K562 (cell line): Measurements from ENCODE around the gene NEDD8. TPM values are rescaled to one million over a fixed set of nuclear protein-coding genes. Genes with fewer than 3 reads are reported as not detected.

Source experiments
- HIVEP1 ChIP-seq: fragments of 250-450 bp; sonication (Bioruptor Pico); IDR thresholded peaks from 2 replicates; pipeline ENCODE4 v1.4.0; 2020; ENCODE audit warnings: mild to moderate bottlenecking
- SAP30 ChIP-seq: fragments of 200-600 bp; sonication (generic); IDR thresholded peaks from 2 replicates; pipeline ENCODE4 v1.6.1; 2012; ENCODE audit warnings: borderline replicate concordance, low read depth, mild to moderate bottlenecking, moderate library complexity, low read length, control low read depth, inconsistent platforms; ENCODE audit not compliant: insufficient read depth, poor library complexity, severe bottlenecking
- ZNF668 ChIP-seq: fragments of 250-450 bp; sonication (Bioruptor Pico); IDR thresholded peaks from 2 replicates; pipeline ENCODE4 v1.8.0; 2022; ENCODE audit warnings: mild to moderate bottlenecking, inconsistent platforms
- ZNF76 ChIP-seq: fragments of 250-450 bp; sonication (Bioruptor Pico); IDR thresholded peaks from 2 replicates; pipeline ENCODE4 v1.4.0; 2020; ENCODE audit warnings: mild to moderate bottlenecking, moderate library complexity, borderline replicate concordance
- polyA plus RNA-seq, 8 experiments: library from polyadenylated mRNA; depleted of rRNA in 4 of 8; stranded (reverse) in 5 of 8; unstranded in 3 of 8; fragments of >200 nt; fragmentation: Nextera tagmentation in 2 of 8; fragmentation: Illumina TruSeq in 1 of 8; extraction: Ambion mirVana in 2 of 8; extraction: Trizol in 1 of 8; gene quantifications; 2 replicates each; pipeline versions ENCODE4 v1.2.1 to v1.2.3, GENCODE V29; 2011 to 2014; ENCODE audit warnings: inconsistent platforms in 1 of 8, missing spikeins in 1 of 8
- total RNA-seq, 7 experiments: library from RNA; depleted of rRNA in 6 of 7; stranded (reverse); fragments of >200 nt in 6 of 7; fragmentation: Illumina TruSeq in 2 of 7; extraction: Trizol in 2 of 7; gene quantifications; 2 replicates each; pipeline versions ENCODE4 v1.2.1 to v1.2.3, GENCODE V29; 2011 to 2021; ENCODE audit warnings: low replicate concordance in 1 of 7
- TF ChIP-seq, protein P1 (sequence below): fragments of 250-450 bp; sonication (Bioruptor Pico); IDR thresholded peaks from 2 replicates; pipeline ENCODE4 v1.6.1; 2021; ENCODE audit warnings: mild to moderate bottlenecking
- TF ChIP-seq, protein P2 (sequence below): fragments of 200-800 bp; sonication (Bioruptor generic); IDR thresholded peaks from 2 replicates; pipeline ENCODE4 v1.6.1; 2017; ENCODE audit warnings: missing genetic modification characterization, missing compliant biosample characterization
- TF ChIP-seq, protein P3 (sequence below), 2 experiments: fragments of 450-650 bp; IDR thresholded peaks; 2 replicates each; pipeline ENCODE4 v1.6.1; 2016
- TF ChIP-seq, protein P4 (sequence below): sonication (generic); formaldehyde crosslinking; IDR thresholded peaks from 2 replicates; pipeline ENCODE4 v1.8.1; 2023; ENCODE audit warnings: mild to moderate bottlenecking, missing genetic modification reagents
- TF ChIP-seq, protein P5 (sequence below): sonication (generic); formaldehyde crosslinking; IDR thresholded peaks from 2 replicates; pipeline ENCODE4 v1.8.0; 2022; ENCODE audit warnings: missing genetic modification reagents, mild to moderate bottlenecking, moderate library complexity, borderline replicate concordance
- TF ChIP-seq, protein P6 (sequence below), 2 experiments: fragments of 450-650 bp; formaldehyde crosslinking in 1 of 2; IDR thresholded peaks; 2 replicates each; pipeline versions ENCODE4 v1.4.0 to v1.6.1; 2014 to 2020; ENCODE audit warnings: mild to moderate bottlenecking in 2 of 2, borderline replicate concordance in 1 of 2, low read depth in 1 of 2

Gene NEDD8
- total and polyA plus RNA-seq, 9 of the 15 experiments (the other 6 are each of a cell fraction or from before 2014, with no cell fraction given), result 142 to 691 (median 260) TPM

DNA sequence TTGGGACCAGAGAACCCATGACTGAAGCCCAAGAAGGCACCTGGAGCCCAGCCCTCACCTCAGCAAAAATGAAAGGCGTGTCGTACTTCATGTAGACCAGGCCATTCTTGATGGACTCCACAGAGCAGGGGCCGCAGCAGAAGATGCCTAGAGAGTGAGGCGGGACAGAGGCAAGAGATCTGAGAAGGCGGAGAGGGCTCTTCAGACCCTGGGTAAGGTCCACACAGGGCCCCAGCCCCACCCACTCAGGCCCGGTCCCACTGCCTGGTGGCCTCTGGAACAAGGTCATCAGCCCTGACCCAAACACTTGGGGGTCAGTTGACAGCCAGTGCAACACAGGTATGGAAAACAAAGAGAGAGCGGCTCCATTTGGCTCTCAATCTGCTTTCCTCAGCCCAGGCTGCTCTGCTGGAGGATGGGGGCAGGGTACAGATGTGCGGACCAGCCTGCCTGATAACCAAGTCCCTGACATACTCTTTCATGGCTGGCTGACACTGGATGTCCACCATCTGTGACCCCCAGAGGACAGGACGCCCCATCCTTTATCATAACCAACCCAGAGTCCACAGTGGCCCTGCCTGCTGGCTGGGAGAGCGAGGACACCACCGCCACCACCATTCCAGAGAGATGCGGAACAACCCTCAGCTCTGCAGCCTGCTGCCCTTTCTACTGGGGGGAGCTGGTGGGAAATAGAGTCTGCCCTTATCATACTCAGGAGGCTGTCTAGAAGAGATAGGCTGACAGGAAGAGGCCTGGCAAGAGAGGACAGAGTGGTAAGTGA is 24.0 kb upstream of the NEDD8 start (continued):
- TF ChIP-seq, protein P1, sequence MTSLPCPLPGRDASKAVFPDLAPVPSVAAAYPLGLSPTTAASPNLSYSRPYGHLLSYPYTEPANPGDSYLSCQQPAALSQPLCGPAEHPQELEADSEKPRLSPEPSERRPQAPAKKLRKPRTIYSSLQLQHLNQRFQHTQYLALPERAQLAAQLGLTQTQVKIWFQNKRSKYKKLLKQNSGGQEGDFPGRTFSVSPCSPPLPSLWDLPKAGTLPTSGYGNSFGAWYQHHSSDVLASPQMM (CRISPR knock-in tag), result no peak
- TF ChIP-seq, protein P2, sequence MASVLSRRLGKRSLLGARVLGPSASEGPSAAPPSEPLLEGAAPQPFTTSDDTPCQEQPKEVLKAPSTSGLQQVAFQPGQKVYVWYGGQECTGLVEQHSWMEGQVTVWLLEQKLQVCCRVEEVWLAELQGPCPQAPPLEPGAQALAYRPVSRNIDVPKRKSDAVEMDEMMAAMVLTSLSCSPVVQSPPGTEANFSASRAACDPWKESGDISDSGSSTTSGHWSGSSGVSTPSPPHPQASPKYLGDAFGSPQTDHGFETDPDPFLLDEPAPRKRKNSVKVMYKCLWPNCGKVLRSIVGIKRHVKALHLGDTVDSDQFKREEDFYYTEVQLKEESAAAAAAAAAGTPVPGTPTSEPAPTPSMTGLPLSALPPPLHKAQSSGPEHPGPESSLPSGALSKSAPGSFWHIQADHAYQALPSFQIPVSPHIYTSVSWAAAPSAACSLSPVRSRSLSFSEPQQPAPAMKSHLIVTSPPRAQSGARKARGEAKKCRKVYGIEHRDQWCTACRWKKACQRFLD (CRISPR knock-in tag), result peak; percentile 26; the same call in 1 of the 2 replicates
- no peak for TF ChIP-seq ZNF76 (CRISPR knock-in tag)
- TF ChIP-seq, protein P3, sequence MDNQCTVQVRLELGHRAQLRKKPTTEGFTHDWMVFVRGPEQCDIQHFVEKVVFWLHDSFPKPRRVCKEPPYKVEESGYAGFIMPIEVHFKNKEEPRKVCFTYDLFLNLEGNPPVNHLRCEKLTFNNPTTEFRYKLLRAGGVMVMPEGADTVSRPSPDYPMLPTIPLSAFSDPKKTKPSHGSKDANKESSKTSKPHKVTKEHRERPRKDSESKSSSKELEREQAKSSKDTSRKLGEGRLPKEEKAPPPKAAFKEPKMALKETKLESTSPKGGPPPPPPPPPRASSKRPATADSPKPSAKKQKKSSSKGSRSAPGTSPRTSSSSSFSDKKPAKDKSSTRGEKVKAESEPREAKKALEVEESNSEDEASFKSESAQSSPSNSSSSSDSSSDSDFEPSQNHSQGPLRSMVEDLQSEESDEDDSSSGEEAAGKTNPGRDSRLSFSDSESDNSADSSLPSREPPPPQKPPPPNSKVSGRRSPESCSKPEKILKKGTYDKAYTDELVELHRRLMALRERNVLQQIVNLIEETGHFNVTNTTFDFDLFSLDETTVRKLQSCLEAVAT (IDR thresholded peaks at IDR 0.05), result no peak
- TF ChIP-seq ZNF668 (CRISPR knock-in tag), result no peak
- no peak for TF ChIP-seq SAP30
- no peak for TF ChIP-seq HIVEP1 (CRISPR knock-in tag)
- TF ChIP-seq, protein P4, sequence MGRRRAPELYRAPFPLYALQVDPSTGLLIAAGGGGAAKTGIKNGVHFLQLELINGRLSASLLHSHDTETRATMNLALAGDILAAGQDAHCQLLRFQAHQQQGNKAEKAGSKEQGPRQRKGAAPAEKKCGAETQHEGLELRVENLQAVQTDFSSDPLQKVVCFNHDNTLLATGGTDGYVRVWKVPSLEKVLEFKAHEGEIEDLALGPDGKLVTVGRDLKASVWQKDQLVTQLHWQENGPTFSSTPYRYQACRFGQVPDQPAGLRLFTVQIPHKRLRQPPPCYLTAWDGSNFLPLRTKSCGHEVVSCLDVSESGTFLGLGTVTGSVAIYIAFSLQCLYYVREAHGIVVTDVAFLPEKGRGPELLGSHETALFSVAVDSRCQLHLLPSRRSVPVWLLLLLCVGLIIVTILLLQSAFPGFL, result no peak
- TF ChIP-seq, protein P5, sequence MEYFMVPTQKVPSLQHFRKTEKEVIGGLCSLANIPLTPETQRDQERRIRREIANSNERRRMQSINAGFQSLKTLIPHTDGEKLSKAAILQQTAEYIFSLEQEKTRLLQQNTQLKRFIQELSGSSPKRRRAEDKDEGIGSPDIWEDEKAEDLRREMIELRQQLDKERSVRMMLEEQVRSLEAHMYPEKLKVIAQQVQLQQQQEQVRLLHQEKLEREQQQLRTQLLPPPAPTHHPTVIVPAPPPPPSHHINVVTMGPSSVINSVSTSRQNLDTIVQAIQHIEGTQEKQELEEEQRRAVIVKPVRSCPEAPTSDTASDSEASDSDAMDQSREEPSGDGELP, result peak; percentile 79
- TF ChIP-seq, protein P6, sequence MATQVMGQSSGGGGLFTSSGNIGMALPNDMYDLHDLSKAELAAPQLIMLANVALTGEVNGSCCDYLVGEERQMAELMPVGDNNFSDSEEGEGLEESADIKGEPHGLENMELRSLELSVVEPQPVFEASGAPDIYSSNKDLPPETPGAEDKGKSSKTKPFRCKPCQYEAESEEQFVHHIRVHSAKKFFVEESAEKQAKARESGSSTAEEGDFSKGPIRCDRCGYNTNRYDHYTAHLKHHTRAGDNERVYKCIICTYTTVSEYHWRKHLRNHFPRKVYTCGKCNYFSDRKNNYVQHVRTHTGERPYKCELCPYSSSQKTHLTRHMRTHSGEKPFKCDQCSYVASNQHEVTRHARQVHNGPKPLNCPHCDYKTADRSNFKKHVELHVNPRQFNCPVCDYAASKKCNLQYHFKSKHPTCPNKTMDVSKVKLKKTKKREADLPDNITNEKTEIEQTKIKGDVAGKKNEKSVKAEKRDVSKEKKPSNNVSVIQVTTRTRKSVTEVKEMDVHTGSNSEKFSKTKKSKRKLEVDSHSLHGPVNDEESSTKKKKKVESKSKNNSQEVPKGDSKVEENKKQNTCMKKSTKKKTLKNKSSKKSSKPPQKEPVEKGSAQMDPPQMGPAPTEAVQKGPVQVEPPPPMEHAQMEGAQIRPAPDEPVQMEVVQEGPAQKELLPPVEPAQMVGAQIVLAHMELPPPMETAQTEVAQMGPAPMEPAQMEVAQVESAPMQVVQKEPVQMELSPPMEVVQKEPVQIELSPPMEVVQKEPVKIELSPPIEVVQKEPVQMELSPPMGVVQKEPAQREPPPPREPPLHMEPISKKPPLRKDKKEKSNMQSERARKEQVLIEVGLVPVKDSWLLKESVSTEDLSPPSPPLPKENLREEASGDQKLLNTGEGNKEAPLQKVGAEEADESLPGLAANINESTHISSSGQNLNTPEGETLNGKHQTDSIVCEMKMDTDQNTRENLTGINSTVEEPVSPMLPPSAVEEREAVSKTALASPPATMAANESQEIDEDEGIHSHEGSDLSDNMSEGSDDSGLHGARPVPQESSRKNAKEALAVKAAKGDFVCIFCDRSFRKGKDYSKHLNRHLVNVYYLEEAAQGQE (IDR thresholded peaks at IDR 0.05; ENCODE audit: borderline replicate concordance), result peak; percentile 32; the same call in 1 of the 2 replicates
- TF ChIP-seq, protein P6 (CRISPR knock-in tag; IDR thresholded peaks at IDR 0.05; ENCODE audit: low read depth), result no peak
